CD8-positive, alpha-beta memory T cell (primary cell): ENCODE data around the gene LPP. TPM values are rescaled to one million over a fixed set of nuclear protein-coding genes. Genes with fewer than 3 reads are reported as not detected.
"Not testable (repeated sequence)": the region's sequence is repeated elsewhere in the genome, so short reads cannot be mapped to it uniquely, and the experiment has no call there.

ENCODE experiments used
- CTCF ChIA-PET: fragments of 350-600 bp; sonication (Branson Sonifier 250); formaldehyde crosslinking; loops from one replicate; lab custom pipeline; 2021; ENCODE audit warnings: antibody characterized with exemption; lab: Charles Lee
- POLR2A ChIA-PET: fragments of 350-600 bp; sonication (Branson Sonifier 250); formaldehyde crosslinking; loops from one replicate; lab custom pipeline; 2021; ENCODE audit warnings: antibody characterized with exemption; lab: Charles Lee
- DNase-seq, 5 donors: peaks; one replicate each; pipeline versions ENCODE4 v3.0.0 to v3.0.0-alpha.2; 2020 to 2022; ENCODE audit warnings: mixed read lengths in 1 of 5
- H3K27ac ChIP-seq: one replicate; pipeline ENCODE4 v1.7.0; 2013; ENCODE audit warnings: low read depth, mild to moderate bottlenecking, low read length, moderate library complexity
- H3K27me3 ChIP-seq: 2 replicates; pipeline ENCODE4 v1.7.0; 2013; ENCODE audit warnings: low read length, mild to moderate bottlenecking; ENCODE audit not compliant: insufficient read depth, poor library complexity, severe bottlenecking
- H3K36me3 ChIP-seq: 2 replicates; pipeline ENCODE4 v1.7.0; 2013; ENCODE audit warnings: mild to moderate bottlenecking, low read length, moderate library complexity; ENCODE audit not compliant: insufficient read depth
- H3K4me1 ChIP-seq: 2 replicates; pipeline ENCODE4 v1.7.0; 2013; ENCODE audit warnings: mild to moderate bottlenecking, low read length, moderate library complexity; ENCODE audit not compliant: insufficient read depth
- H3K4me3 ChIP-seq: 2 replicates; pipeline ENCODE4 v1.7.0; 2013; ENCODE audit warnings: mild to moderate bottlenecking, low read length
- H3K9me3 ChIP-seq: 2 replicates; pipeline ENCODE4 v1.7.0; 2013; ENCODE audit warnings: mild to moderate bottlenecking, low read length
- H3K27ac Mint-ChIP-seq, 8 donors: one replicate each; pipeline ENCODE4 v1.8.0; 2020 to 2021; ENCODE audit warnings: mixed read lengths in 8 of 8, mild to moderate bottlenecking in 6 of 8, inconsistent platforms in 3 of 8, moderate library complexity in 3 of 8
- H3K27me3 Mint-ChIP-seq, 2 donors: one replicate each; pipeline ENCODE4 v1.8.0; 2020 to 2021; ENCODE audit warnings: mixed read lengths in 2 of 2, mild to moderate bottlenecking in 1 of 2, moderate library complexity in 1 of 2
- H3K36me3 Mint-ChIP-seq, 3 donors: one replicate each; pipeline ENCODE4 v1.8.0; 2020 to 2021; ENCODE audit warnings: mixed read lengths in 3 of 3, inconsistent platforms in 1 of 3, mild to moderate bottlenecking in 1 of 3
- H3K4me1 Mint-ChIP-seq, 3 donors: one replicate each; pipeline ENCODE4 v1.8.0; 2020 to 2021; ENCODE audit warnings: mixed read lengths in 3 of 3, inconsistent platforms in 1 of 3, mild to moderate bottlenecking in 1 of 3
- H3K4me3 Mint-ChIP-seq, 7 donors: one replicate each; pipeline ENCODE4 v1.8.0; 2020 to 2021; ENCODE audit warnings: mixed read lengths in 7 of 7, mild to moderate bottlenecking in 6 of 7, moderate library complexity in 4 of 7, inconsistent platforms in 2 of 7
- H3K9me3 Mint-ChIP-seq, 5 donors: one replicate each; pipeline ENCODE4 v1.8.0; 2020 to 2022; ENCODE audit warnings: mixed read lengths in 5 of 5, mild to moderate bottlenecking in 3 of 5, moderate library complexity in 2 of 5, inconsistent platforms in 1 of 5
- polyA plus RNA-seq: library from polyadenylated mRNA; unstranded; fragments of 300-500 nt; fragmentation: Illumina TruSeq; gene quantifications from one replicate; pipeline ENCODE4 v1.2.3, GENCODE V29; 2021
- total RNA-seq, 2 experiments: library from RNA; stranded (reverse); gene quantifications; one replicate each; pipeline ENCODE4 v1.2.3, GENCODE V29; 2021

Gene LPP
- total and polyA plus RNA-seq, 3 experiments from 2014 or later: 13.4 to 23.5 (median 18.0) TPM

GRCh38 chr3:188602620-188603019 lies 448.7 kb downstream of the LPP start:
- no peak overlapping the region for H3K4me3 Mint-ChIP-seq
- no peaks in the 10 kb centered on the region for H3K36me3 ChIP-seq
- H3K4me1 Mint-ChIP-seq: peaks cover 0 to 1% (median 0%) of the 10 kb centered on the region in 3 donors
- no peak overlapping the region for H3K27ac ChIP-seq
- peaks cover 0 to 2% (median 0%) of the 10 kb centered on the region in 3 donors for H3K36me3 Mint-ChIP-seq
- no peak overlapping the region for H3K4me3 ChIP-seq
- H3K27ac Mint-ChIP-seq: no peak overlapping the region
- no peaks in the 10 kb centered on the region for H3K27me3 ChIP-seq
- CTCF ChIA-PET: interaction anchor here (1.4 kb wide), 1 partner anchor 14 kb away, joined by 3 read pairs; no protein-coding TSS in a partner anchor
- H3K4me1 ChIP-seq: no peaks in the 10 kb centered on the region
- H3K9me3 ChIP-seq: no peaks in the 10 kb centered on the region
- DNase-seq: no peak
- peaks cover 0 to 1% of the 10 kb centered on the region in 2 donors for H3K27me3 Mint-ChIP-seq
- POLR2A ChIA-PET: no interaction called here
- no peaks in the 10 kb centered on the region for H3K9me3 Mint-ChIP-seq

- no peak for DNase-seq
- Mint-ChIP-seq H3K27ac (peak overlapping the region in 1 of 8 donors; percentile 9), H3K36me3 (peaks cover 12 to 16% (median 12%) of the 10 kb centered on the region in 3 donors), H3K27me3 (peaks cover 0 to 1% of the 10 kb centered on the region in 2 donors), H3K9me3 (peaks cover 0 to 10% (median 2%) of the 10 kb centered on the region in 5 donors), H3K4me3 (no peak overlapping the region), H3K4me1 (peaks cover 0 to 1% (median 0%) of the 10 kb centered on the region in 3 donors)
- H3K27me3 ChIP-seq: no peaks in the 10 kb centered on the region
- CTCF ChIA-PET: no interaction called here
- POLR2A ChIA-PET: no interaction called here
- H3K9me3 ChIP-seq: no peaks in the 10 kb centered on the region
- H3K36me3 ChIP-seq: no peaks in the 10 kb centered on the region
- no peak overlapping the region for H3K4me3 ChIP-seq
- no peaks in the 10 kb centered on the region for H3K4me1 ChIP-seq
- no peak overlapping the region for H3K27ac ChIP-seq
These were observed 450.7 kb downstream of the LPP start for GRCh38 chr3:188604651-188605050.

GRCh38 chr3:188605231-188605630 lies 451.3 kb downstream of the LPP start:
- peaks cover 1% of the 10 kb centered on the region for H3K36me3 ChIP-seq
- no peak overlapping the region for H3K4me3 ChIP-seq
- Mint-ChIP-seq H3K4me3 (no peak overlapping the region), H3K36me3 (peaks cover 18 to 21% (median 18%) of the 10 kb centered on the region in 3 donors), H3K4me1 (peaks cover 0 to 1% (median 0%) of the 10 kb centered on the region in 3 donors), H3K27ac (no peak overlapping the region), H3K9me3 (peaks cover 0 to 10% (median 2%) of the 10 kb centered on the region in 5 donors), H3K27me3 (peaks cover 0 to 1% of the 10 kb centered on the region in 2 donors)
- DNase-seq: no peak
- CTCF ChIA-PET: no interaction called here
- POLR2A ChIA-PET: no interaction called here
- H3K9me3 ChIP-seq: no peaks in the 10 kb centered on the region
- no peak overlapping the region for H3K27ac ChIP-seq
- H3K27me3 ChIP-seq: no peaks in the 10 kb centered on the region
- no peaks in the 10 kb centered on the region for H3K4me1 ChIP-seq

GRCh38 chr3:188605905-188606304 lies 451.9 kb downstream of the LPP start:
- H3K4me3 ChIP-seq: no peak overlapping the region
- H3K4me1 ChIP-seq: no peaks in the 10 kb centered on the region
- H3K9me3 ChIP-seq: no peaks in the 10 kb centered on the region
- Mint-ChIP-seq H3K27me3 (peaks cover 0 to 1% of the 10 kb centered on the region in 2 donors), H3K4me3 (no peak overlapping the region), H3K36me3 (peaks cover 23 to 28% (median 25%) of the 10 kb centered on the region in 3 donors), H3K9me3 (peaks cover 0 to 10% (median 2%) of the 10 kb centered on the region in 5 donors), H3K27ac (no peak overlapping the region), H3K4me1 (peaks cover 0 to 1% (median 0%) of the 10 kb centered on the region in 3 donors)
- POLR2A ChIA-PET: no interaction called here
- H3K27me3 ChIP-seq: no peaks in the 10 kb centered on the region
- peaks cover 4% of the 10 kb centered on the region for H3K36me3 ChIP-seq
- no peak for DNase-seq
- H3K27ac ChIP-seq: no peak overlapping the region
- CTCF ChIA-PET: no interaction called here

- CTCF ChIA-PET: no interaction called here
- Histone ChIP-seq H3K27ac (no peak overlapping the region), H3K36me3 (peaks cover 4% of the 10 kb centered on the region), H3K9me3 (no peaks in the 10 kb centered on the region), H3K27me3 (no peaks in the 10 kb centered on the region), H3K4me3 (no peak overlapping the region), H3K4me1 (no peaks in the 10 kb centered on the region)
- POLR2A ChIA-PET: no interaction called here
- DNase-seq: no peak
- peaks cover 0 to 1% of the 10 kb centered on the region in 2 donors for H3K27me3 Mint-ChIP-seq
- H3K36me3 Mint-ChIP-seq: peaks cover 30 to 36% (median 32%) of the 10 kb centered on the region in 3 donors
- H3K4me3 Mint-ChIP-seq: no peak overlapping the region
- H3K4me1 Mint-ChIP-seq: peaks cover 0 to 1% (median 0%) of the 10 kb centered on the region in 3 donors
- peaks cover 0 to 10% (median 2%) of the 10 kb centered on the region in 5 donors for H3K9me3 Mint-ChIP-seq
- no peak overlapping the region for H3K27ac Mint-ChIP-seq
These were observed 453.9 kb downstream of the LPP start for GRCh38 chr3:188607805-188608315.

GRCh38 chr3:188608401-188608800 lies 454.4 kb downstream of the LPP start:
- Mint-ChIP-seq H3K27me3 (peaks cover 0 to 1% of the 10 kb centered on the region in 2 donors), H3K4me3 (no peak overlapping the region), H3K9me3 (peaks cover 0 to 10% (median 2%) of the 10 kb centered on the region in 5 donors), H3K27ac (no peak overlapping the region), H3K4me1 (peaks cover 0 to 1% (median 0%) of the 10 kb centered on the region in 3 donors), H3K36me3 (peaks cover 30 to 36% (median 32%) of the 10 kb centered on the region in 3 donors)
- H3K9me3 ChIP-seq: no peaks in the 10 kb centered on the region
- POLR2A ChIA-PET: no interaction called here
- H3K36me3 ChIP-seq: peaks cover 4% of the 10 kb centered on the region
- CTCF ChIA-PET: no interaction called here
- no peak for DNase-seq
- H3K4me3 ChIP-seq: no peak overlapping the region
- no peaks in the 10 kb centered on the region for H3K27me3 ChIP-seq
- no peaks in the 10 kb centered on the region for H3K4me1 ChIP-seq
- H3K27ac ChIP-seq: no peak overlapping the region

GRCh38 chr3:188613721-188614120 lies 459.8 kb downstream of the LPP start:
- H3K27ac Mint-ChIP-seq, CTCF ChIA-PET, H3K9me3 Mint-ChIP-seq, H3K27me3 ChIP-seq, H3K27me3 Mint-ChIP-seq, H3K4me1 ChIP-seq, H3K4me1 Mint-ChIP-seq, H3K9me3 ChIP-seq, POLR2A ChIA-PET, H3K27ac ChIP-seq, DNase-seq, H3K4me3 Mint-ChIP-seq, H3K4me3 ChIP-seq, H3K36me3 ChIP-seq: not testable (repeated sequence)
- peaks cover 29 to 32% (median 31%) of the 10 kb centered on the region in 3 donors for H3K36me3 Mint-ChIP-seq

GRCh38 chr3:188617270-188617669 lies 463.3 kb downstream of the LPP start:
- H3K4me3 Mint-ChIP-seq: no peak overlapping the region
- no peak overlapping the region for H3K27ac Mint-ChIP-seq
- no peak for DNase-seq
- peaks cover 6 to 7% (median 7%) of the 10 kb centered on the region in 3 donors for H3K4me1 Mint-ChIP-seq
- no peak overlapping the region for H3K27ac ChIP-seq
- no peaks in the 10 kb centered on the region for H3K27me3 ChIP-seq
- no peaks in the 10 kb centered on the region for H3K9me3 ChIP-seq
- no peaks in the 10 kb centered on the region for H3K36me3 ChIP-seq
- no peaks in the 10 kb centered on the region for H3K27me3 Mint-ChIP-seq
- H3K4me1 ChIP-seq: no peaks in the 10 kb centered on the region
- ChIA-PET POLR2A (no interaction called here), CTCF (no interaction called here)
- H3K4me3 ChIP-seq: no peak overlapping the region
- peaks cover 0 to 13% (median 4%) of the 10 kb centered on the region in 3 donors for H3K36me3 Mint-ChIP-seq
- no peaks in the 10 kb centered on the region for H3K9me3 Mint-ChIP-seq
